Measurements from ENCODE around the gene UQCC5.

The UQCC5 gene

DNA sequence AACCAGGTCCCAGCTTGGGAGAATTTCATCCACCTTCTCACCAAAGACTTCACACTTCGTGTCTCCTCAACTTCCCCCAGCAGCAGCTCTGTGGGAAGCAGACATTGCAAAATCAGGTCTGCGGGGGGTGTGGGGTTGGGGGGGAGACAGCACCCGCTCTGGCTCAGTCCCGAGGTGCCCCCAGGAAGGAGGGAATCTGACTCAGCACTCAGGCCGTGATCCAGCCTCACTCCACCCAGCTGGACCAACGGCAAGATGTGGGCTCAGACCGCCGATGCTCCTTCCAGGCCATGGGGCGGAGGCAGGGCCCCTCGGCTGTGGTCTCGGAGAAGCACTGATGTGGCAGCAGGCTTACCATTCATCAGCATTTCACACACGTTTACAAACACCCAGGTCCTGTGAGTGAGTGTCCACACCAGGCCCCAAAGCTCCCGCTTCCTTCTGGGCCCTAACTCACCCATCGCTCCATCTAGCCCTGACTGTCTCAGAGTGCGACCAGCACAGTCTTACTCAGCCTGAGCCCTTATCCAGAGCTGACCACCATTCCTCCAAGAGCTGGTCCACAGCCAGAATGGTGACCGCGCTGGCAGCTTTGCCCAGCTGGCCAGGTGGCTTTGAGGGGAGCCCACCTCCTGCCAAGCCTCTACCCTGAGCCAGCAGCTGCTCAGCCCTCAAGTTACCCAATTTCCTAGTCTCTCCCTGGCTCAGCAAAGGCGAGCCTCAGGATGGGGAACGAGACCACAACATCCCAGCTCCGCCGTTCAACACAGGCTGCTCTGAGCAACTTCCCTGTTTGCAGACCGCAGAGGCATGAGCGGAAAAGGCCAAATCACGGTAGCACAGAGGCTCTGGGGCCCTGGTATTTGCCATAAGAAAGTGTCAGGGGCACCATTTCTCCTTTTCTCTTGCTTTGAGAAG lies 38.0 kb upstream of the UQCC5 start:
- H3K27ac Mint-ChIP-seq, result no peak overlapping the region
- no peaks in the 10 kb centered on the region for H3K36me3 Mint-ChIP-seq
- no peaks in the 10 kb centered on the region for H3K27me3 Mint-ChIP-seq
- H3K9me3 Mint-ChIP-seq, result no peaks in the 10 kb centered on the region
- no peak overlapping the region for H3K4me3 Mint-ChIP-seq
- no peaks in the 10 kb centered on the region for H3K4me1 Mint-ChIP-seq

DNA sequence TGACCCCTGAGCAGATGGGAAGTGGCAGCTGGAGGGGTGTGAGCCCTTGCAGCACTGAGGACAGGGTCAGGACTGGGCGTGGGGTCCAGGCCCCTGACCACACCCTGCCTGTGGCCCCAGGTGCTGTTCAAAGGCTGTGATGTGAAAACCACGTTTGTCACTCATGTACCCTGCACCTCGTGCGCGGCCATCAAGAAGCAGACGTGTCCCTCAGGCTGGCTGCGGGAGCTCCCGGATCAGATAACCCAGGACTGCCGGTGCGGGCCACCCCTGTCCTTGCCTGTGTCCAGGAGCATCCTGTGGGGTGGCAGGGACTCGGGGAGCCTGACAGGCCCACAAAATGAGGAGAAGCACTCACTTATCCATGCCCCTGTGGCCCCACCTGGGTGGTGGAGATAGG lies 35.4 kb upstream of the UQCC5 start:
- H3K4me1 Mint-ChIP-seq, result no peaks in the 10 kb centered on the region
- no peaks in the 10 kb centered on the region for H3K9me3 Mint-ChIP-seq
- no peaks in the 10 kb centered on the region for H3K36me3 Mint-ChIP-seq
- H3K27me3 Mint-ChIP-seq, result no peaks in the 10 kb centered on the region
- H3K4me3 Mint-ChIP-seq, result no peak overlapping the region
- no peak overlapping the region for H3K27ac Mint-ChIP-seq

- Mint-ChIP-seq H3K4me3 (no peak overlapping the region), H3K27ac (no peak overlapping the region), H3K9me3 (no peaks in the 10 kb centered on the region), H3K36me3 (no peaks in the 10 kb centered on the region), H3K27me3 (no peaks in the 10 kb centered on the region), H3K4me1 (no peaks in the 10 kb centered on the region)
Measured at GRCh38 chr3:52502001-52502400, 34.4 kb upstream of the UQCC5 start.

- H3K27ac Mint-ChIP-seq, result no peak overlapping the region
- H3K36me3 Mint-ChIP-seq, result no peaks in the 10 kb centered on the region
- H3K9me3 Mint-ChIP-seq, result no peaks in the 10 kb centered on the region
- H3K4me3 Mint-ChIP-seq, result no peak overlapping the region
- no peaks in the 10 kb centered on the region for H3K4me1 Mint-ChIP-seq
- H3K27me3 Mint-ChIP-seq, result no peaks in the 10 kb centered on the region
Measured at GRCh38 chr3:52502808-52503350, 33.5 kb upstream of the UQCC5 start.

- no peaks in the 10 kb centered on the region for H3K9me3 Mint-ChIP-seq
- H3K4me3 Mint-ChIP-seq, result no peak overlapping the region
- no peaks in the 10 kb centered on the region for H3K27me3 Mint-ChIP-seq
- no peaks in the 10 kb centered on the region for H3K36me3 Mint-ChIP-seq
- no peaks in the 10 kb centered on the region for H3K4me1 Mint-ChIP-seq
- no peak overlapping the region for H3K27ac Mint-ChIP-seq
Measured at GRCh38 chr3:52503788-52504424, 32.5 kb upstream of the UQCC5 start.

DNA sequence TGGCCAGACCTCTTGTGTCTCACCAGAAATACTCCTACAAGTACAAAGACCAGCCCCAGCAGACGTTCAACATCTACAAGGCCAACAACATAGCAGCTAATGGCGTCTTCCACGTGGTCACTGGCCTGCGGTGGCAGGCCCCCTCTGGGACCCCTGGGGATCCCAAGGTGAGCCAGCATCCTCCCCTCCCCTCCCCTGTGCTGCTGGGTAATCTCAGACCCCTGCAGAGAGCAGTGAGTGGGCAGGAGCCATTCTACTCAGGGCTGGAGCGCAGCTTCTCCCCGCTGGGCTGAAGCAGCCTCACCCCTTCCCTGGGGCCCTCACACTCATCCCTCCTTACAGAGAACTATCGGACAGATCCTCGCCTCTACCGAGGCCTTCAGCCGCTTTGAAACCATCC lies 31.4 kb upstream of the UQCC5 start:
- Mint-ChIP-seq H3K4me3 (no peak overlapping the region), H3K36me3 (no peaks in the 10 kb centered on the region), H3K27ac (no peak overlapping the region), H3K9me3 (no peaks in the 10 kb centered on the region), H3K27me3 (no peaks in the 10 kb centered on the region), H3K4me1 (no peaks in the 10 kb centered on the region)

DNA sequence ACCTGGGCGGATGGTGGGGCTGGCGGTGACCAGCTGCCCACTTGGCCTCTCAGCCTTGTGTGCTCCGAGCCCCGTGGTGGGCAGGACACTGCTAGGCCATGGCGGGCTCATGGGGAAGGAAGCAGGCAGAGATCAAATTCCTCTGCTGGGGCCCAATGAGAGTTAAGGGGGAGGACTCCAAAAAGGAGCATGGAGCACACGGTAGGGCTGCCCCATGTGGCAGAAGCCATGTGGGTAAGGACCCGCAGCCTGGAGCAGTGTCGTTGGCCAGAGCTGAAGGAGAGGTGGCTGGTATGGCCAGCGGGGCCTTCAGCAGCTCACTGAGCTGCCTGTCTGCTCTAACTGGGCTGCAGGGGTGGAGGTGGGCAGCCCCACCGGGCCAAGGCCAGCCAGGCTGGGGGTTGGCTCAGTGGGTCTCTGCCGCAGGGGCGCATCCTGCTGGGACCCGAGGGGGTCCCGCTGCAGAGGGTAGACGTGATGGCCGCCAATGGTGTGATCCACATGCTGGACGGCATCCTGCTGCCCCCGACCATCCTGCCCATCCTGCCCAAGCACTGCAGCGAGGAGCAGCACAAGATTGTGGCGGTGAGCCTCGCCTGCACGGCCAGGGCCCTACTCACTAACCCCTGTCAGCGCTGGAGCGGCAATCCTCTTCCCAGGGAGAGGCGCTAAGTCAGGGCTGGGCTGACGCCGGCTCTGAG lies 30.0 kb upstream of the UQCC5 start:
- Mint-ChIP-seq H3K27ac (no peak overlapping the region), H3K9me3 (no peaks in the 10 kb centered on the region), H3K4me1 (no peaks in the 10 kb centered on the region), H3K36me3 (no peaks in the 10 kb centered on the region), H3K4me3 (no peak overlapping the region), H3K27me3 (no peaks in the 10 kb centered on the region)

GRCh38 chr3:52507359-52507758 lies 29.0 kb upstream of the UQCC5 start:
- Mint-ChIP-seq H3K4me3 (no peak overlapping the region), H3K36me3 (no peaks in the 10 kb centered on the region), H3K4me1 (no peaks in the 10 kb centered on the region), H3K27me3 (no peaks in the 10 kb centered on the region), H3K27ac (no peak overlapping the region), H3K9me3 (no peaks in the 10 kb centered on the region)

GRCh38 chr3:52509753-52510328 lies 26.6 kb upstream of the UQCC5 start:
- H3K4me3 Mint-ChIP-seq, result no peak overlapping the region
- no peak overlapping the region for H3K27ac Mint-ChIP-seq
- H3K27me3 Mint-ChIP-seq, result no peaks in the 10 kb centered on the region
- no peaks in the 10 kb centered on the region for H3K36me3 Mint-ChIP-seq
- H3K4me1 Mint-ChIP-seq, result no peaks in the 10 kb centered on the region
- no peaks in the 10 kb centered on the region for H3K9me3 Mint-ChIP-seq

GRCh38 chr3:52511509-52511908 lies 24.9 kb upstream of the UQCC5 start:
- H3K4me3 Mint-ChIP-seq, result no peak overlapping the region
- no peaks in the 10 kb centered on the region for H3K4me1 Mint-ChIP-seq
- no peaks in the 10 kb centered on the region for H3K9me3 Mint-ChIP-seq
- H3K36me3 Mint-ChIP-seq, result no peaks in the 10 kb centered on the region
- H3K27ac Mint-ChIP-seq, result no peak overlapping the region
- no peaks in the 10 kb centered on the region for H3K27me3 Mint-ChIP-seq

DNA sequence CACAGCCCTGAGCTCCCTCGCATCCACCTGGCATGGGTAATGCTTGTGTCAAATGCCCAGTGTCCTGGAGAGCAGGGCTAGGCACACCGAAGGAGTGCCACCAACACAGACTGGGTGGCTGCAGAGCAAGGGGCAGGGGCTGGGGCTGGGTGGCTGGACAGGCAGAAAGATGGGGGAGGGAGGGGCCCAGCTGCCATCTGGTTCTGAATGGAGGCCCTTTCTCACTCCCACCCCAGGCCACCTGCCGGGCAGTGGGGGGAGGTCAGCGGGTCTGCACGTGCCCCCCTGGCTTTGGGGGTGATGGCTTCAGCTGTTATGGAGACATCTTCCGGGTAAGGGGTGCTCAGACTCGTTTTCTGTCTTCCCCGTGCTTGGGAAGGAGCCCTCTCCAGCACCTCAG lies 24.3 kb upstream of the UQCC5 start:
- Mint-ChIP-seq H3K27me3 (no peaks in the 10 kb centered on the region), H3K27ac (no peak overlapping the region), H3K4me1 (no peaks in the 10 kb centered on the region), H3K9me3 (no peaks in the 10 kb centered on the region), H3K36me3 (no peaks in the 10 kb centered on the region), H3K4me3 (no peak overlapping the region)

- Mint-ChIP-seq H3K27ac (no peak overlapping the region), H3K9me3 (no peaks in the 10 kb centered on the region), H3K36me3 (no peaks in the 10 kb centered on the region), H3K27me3 (no peaks in the 10 kb centered on the region), H3K4me3 (no peak overlapping the region), H3K4me1 (no peaks in the 10 kb centered on the region)
Measured at GRCh38 chr3:52512727-52513126, 23.7 kb upstream of the UQCC5 start.

- H3K36me3 Mint-ChIP-seq, result no peaks in the 10 kb centered on the region
- no peak overlapping the region for H3K27ac Mint-ChIP-seq
- no peaks in the 10 kb centered on the region for H3K9me3 Mint-ChIP-seq
Measured at GRCh38 chr3:52513281-52513680, 23.1 kb upstream of the UQCC5 start.

GRCh38 chr3:52514576-52514975 lies 21.8 kb upstream of the UQCC5 start:
- H3K4me3 Mint-ChIP-seq, result no peak overlapping the region
- H3K27me3 Mint-ChIP-seq, result no peaks in the 10 kb centered on the region
- H3K27ac Mint-ChIP-seq, result no peak overlapping the region
- H3K36me3 Mint-ChIP-seq, result no peaks in the 10 kb centered on the region
- no peaks in the 10 kb centered on the region for H3K9me3 Mint-ChIP-seq
- no peaks in the 10 kb centered on the region for H3K4me1 Mint-ChIP-seq

More at GRCh38 chr3:52513281-52513680, 23.1 kb upstream of the UQCC5 start:
- no peaks in the 10 kb centered on the region for H3K4me1 Mint-ChIP-seq
- H3K4me3 Mint-ChIP-seq, result no peak overlapping the region
- H3K27me3 Mint-ChIP-seq, result no peaks in the 10 kb centered on the region

DNA sequence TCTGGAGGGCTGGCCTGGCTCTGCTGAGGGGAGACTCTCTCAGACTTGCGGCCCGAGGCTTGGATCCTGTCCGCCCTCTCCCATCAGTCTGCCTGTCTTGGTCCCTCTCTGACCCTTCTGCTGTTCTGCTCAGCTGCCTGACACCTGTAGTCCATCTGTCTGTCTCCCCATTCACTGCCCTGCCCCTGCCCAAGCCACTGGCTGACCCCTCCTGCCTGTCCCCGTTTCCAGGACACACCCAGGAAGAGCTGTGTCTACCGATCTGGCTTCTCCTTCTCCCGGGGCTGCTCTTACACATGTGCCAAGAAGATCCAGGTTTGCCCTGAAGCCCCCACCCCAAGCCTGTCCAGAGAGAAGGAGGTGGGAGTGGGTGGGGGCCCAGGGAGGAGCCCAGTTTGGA lies 21.2 kb upstream of the UQCC5 start:
- H3K36me3 Mint-ChIP-seq, result no peaks in the 10 kb centered on the region
- no peak overlapping the region for H3K4me3 Mint-ChIP-seq
- no peak overlapping the region for H3K27ac Mint-ChIP-seq

More for the DNA sequence above, 21.2 kb upstream of the UQCC5 start:
- Mint-ChIP-seq H3K4me1 (no peaks in the 10 kb centered on the region), H3K9me3 (no peaks in the 10 kb centered on the region), H3K27me3 (no peaks in the 10 kb centered on the region)
